Thymus (tissue), 11 donors: ENCODE data around the gene MRPL39. TPM values are rescaled to one million over a fixed set of nuclear protein-coding genes. Genes with fewer than 3 reads are reported as not detected.
A peak's percentile ranks its signal among the peaks of the same experiment; 100 is the strongest.

Experiments used
- DNase-seq, 9 donors: peaks; one replicate each; pipeline ENCODE4 v3.0.0-alpha.2; 2013; ENCODE audit warnings: low spot score in 9 of 9, low read depth in 6 of 9, missing footprints in 1 of 9
- H3K27ac ChIP-seq, 2 donors: one replicate each; pipeline ENCODE4 v1.5.1; 2013; ENCODE audit warnings: control low read depth in 1 of 2, low read depth in 1 of 2, low read length in 1 of 2, mild to moderate bottlenecking in 1 of 2, moderate library complexity in 1 of 2
- H3K27me3 ChIP-seq, 2 donors: one replicate each; pipeline ENCODE4 v1.5.1; 2013; ENCODE audit warnings: low read length in 1 of 2; ENCODE audit not compliant: control insufficient read depth in 2 of 2, insufficient read depth in 1 of 2
- H3K36me3 ChIP-seq, 2 donors: one replicate each; pipeline ENCODE4 v1.5.1; 2013; ENCODE audit warnings: low read length in 1 of 2, mild to moderate bottlenecking in 1 of 2, moderate library complexity in 1 of 2; ENCODE audit not compliant: control insufficient read depth in 2 of 2, insufficient read depth in 2 of 2
- H3K4me1 ChIP-seq, 2 donors: one replicate each; pipeline ENCODE4 v1.5.1; 2013; ENCODE audit warnings: low read length in 2 of 2; ENCODE audit not compliant: control insufficient read depth in 2 of 2, insufficient read depth in 2 of 2
- H3K4me3 ChIP-seq, 2 donors: one replicate each; pipeline ENCODE4 v1.5.1; 2013; ENCODE audit warnings: low read length in 2 of 2, control low read depth in 1 of 2, mild to moderate bottlenecking in 1 of 2
- H3K9me3 ChIP-seq, 2 donors: one replicate each; pipeline ENCODE4 v1.5.1; 2013; ENCODE audit warnings: low read length in 1 of 2, mild to moderate bottlenecking in 1 of 2; ENCODE audit not compliant: control insufficient read depth in 2 of 2, insufficient read depth in 1 of 2
- WGBS: extraction: QIAGEN DNeasy Blood & Tissue Kit; methylation state at CpG from one replicate; pipeline ENCODE4 v1.1.7; 2013; 5-methylcytosine and 5-hydroxymethylcytosine counted together
- polyA plus RNA-seq: library from polyadenylated mRNA; stranded (reverse); fragments of 200-250 nt; gene quantifications from one replicate; pipeline ENCODE4 v1.2.3, GENCODE V29; 2013
- total RNA-seq: library from RNA; stranded (reverse); fragments of 120-200 nt; gene quantifications from one replicate; pipeline ENCODE4 v1.2.4, GENCODE V29; 2013
- donor health status: healthy.

MRPL39 gene
- total and polyA plus RNA-seq, 2 donors = 30.9 to 46.2 TPM

DNA sequence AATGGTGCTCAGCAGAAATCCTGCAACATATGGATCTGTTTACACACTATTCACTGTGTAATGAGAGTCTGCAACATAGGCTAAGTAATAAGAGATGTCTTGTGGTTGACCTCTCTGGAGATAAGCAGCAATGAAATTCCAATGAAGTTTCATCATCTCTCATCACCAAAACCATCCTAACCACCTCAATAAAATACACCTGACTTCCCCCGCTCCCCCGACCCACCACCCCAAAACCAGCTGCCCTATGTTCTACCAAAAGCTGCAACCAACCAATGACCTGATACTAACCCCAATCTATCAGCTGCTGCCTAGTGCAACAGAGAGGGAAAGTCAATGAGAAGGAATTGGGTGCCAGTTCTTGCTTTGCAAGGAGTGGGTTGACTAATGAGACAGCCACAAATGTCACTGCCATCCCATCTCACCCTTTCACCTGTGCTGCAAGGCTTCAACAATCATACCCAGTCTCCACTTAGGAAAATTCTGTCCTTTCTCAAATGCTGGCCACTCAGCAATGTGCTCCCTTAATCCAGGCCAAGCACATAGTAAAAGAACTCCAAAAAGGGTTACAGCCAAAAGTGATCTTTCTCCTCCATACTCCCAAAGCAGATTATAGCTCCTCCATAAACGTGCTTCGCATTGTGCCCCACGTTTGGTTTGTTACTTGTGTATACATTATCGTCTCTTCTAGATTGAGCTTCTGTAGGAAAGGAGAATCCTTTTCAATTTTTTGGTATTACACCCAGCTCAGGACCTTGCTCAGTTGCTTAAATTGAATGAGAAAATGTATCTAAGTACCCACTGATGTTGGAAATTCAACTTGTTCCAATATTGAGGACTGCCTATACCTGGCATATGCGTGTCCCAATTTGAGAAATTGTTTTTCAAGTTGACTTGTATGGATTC lies 29.0 kb downstream of the MRPL39 start:
- Histone ChIP-seq H3K27me3 (no peaks in the 10 kb centered on the region), H3K36me3 (peaks cover 0 to 6% of the 10 kb centered on the region in 2 donors), H3K27ac (no peak overlapping the region), H3K4me1 (peaks cover 4 to 9% of the 10 kb centered on the region in 2 donors), H3K4me3 (no peak overlapping the region), H3K9me3 (no peaks in the 10 kb centered on the region)
- DNase-seq = no peak
- WGBS = 91% methylated on average over 7 of the region's 7 CpGs

DNA sequence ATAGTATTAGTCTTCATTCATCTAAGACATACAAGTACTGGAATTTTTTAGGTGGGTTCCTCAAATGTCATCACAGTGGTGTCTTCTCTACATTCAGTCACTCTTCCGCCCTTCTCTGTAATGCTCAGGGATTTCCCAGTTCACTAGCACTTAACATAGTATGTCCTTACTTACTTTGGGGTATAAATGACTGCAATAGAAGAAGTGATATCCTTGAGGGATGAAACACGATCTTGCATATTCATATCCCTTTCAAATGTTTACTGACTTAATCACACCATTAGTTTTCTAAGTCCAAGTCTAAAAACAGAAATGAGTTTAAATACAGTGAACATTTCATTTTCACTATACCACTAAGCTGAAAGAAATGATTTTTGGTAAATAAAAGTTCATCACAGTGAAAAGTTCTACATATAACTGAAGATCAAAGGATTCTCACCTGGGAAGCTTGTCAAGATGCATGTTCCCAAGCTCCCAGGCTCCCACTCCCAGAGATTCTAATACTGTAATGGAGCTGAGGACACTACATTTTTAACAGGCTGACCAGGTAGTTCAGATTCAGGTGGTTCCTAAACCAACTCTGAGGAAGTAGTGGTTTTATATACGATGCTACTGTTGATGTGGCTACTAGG lies 29.7 kb downstream of the MRPL39 start:
- Histone ChIP-seq H3K4me3 (no peak overlapping the region), H3K27me3 (no peaks in the 10 kb centered on the region), H3K9me3 (no peaks in the 10 kb centered on the region), H3K36me3 (peaks cover 0 to 6% of the 10 kb centered on the region in 2 donors), H3K27ac (no peak overlapping the region), H3K4me1 (peaks cover 4 to 6% of the 10 kb centered on the region in 2 donors)
- DNase-seq = no peak
- WGBS = 70% methylated on average over 3 of the region's 3 CpGs

DNA sequence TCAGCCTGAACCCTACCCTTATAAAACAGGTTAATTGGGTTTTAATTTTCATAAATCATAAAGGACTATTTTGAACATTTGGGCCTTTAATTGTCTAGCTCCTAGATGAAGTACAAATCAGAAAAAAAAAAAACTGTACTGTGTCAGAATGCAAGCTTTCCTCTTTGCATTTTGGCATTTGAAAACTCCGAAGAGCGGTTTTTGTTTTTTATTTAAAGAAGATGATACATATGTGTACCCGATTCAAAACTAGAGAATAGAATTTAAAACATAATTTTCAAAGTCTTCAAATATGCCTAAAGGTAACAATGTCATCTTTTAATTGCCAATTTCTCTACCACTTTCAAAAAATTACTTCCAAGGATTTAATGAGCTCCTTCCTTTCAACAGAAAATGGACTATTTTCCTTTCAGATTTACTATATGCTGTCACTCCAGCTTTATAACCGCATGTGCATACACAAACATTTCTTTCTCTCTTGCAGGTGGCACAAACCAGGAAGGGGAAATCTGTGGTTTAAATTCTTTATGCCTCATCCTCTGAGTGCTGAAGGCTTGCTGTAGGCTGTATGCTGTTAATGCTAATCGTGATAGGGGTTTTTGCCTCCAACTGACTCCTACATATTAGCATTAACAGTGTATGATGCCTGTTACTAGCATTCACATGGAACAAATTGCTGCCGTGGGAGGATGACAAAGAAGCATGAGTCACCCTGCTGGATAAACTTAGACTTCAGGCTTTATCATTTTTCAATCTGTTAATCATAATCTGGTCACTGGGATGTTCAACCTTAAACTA lies 33.7 kb downstream of the MRPL39 start:
- Histone ChIP-seq H3K4me3 (peak overlapping the region in 1 of 2 donors; percentile 10), H3K36me3 (peaks cover 0 to 5% of the 10 kb centered on the region in 2 donors), H3K9me3 (no peaks in the 10 kb centered on the region), H3K4me1 (peaks cover 4 to 6% of the 10 kb centered on the region in 2 donors), H3K27ac (peak overlapping the region; percentile 66 to 75), H3K27me3 (no peaks in the 10 kb centered on the region)
- WGBS = 39% methylated on average over 6 of the region's 6 CpGs
- peak in 8 of 9 donors; percentile 18 to 85 (median 56) for DNase-seq

DNA sequence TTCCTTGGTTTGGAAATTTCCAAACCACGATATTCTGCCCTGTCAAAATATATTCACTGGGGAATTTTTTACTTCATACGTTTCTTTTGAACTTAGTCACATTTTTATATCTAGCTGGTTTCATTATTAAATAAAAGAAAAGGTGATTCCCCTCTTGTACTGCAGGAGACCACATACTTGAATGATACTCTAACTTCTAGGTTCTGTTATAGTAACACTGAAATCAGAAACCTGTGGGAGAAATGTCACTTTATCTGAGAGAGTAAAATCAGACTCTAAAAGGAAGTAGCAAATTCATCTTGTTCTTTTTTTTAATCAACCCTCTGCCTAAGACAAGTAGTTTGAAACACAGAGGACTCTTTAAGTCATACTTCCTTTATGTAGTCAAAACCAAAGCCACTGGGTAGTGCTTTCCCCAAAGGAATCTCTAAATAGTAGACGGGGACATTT lies 34.4 kb downstream of the MRPL39 start:
- 17% methylated on average over 3 of the region's 3 CpGs for WGBS
- Histone ChIP-seq H3K27me3 (no peaks in the 10 kb centered on the region), H3K27ac (peak overlapping the region; percentile 55 to 75), H3K4me1 (peaks cover 3 to 4% of the 10 kb centered on the region in 2 donors), H3K4me3 (no peak overlapping the region), H3K36me3 (peaks cover 0 to 4% of the 10 kb centered on the region in 2 donors), H3K9me3 (no peaks in the 10 kb centered on the region)
- DNase-seq = peak in 1 of 9 donors; percentile 53

DNA sequence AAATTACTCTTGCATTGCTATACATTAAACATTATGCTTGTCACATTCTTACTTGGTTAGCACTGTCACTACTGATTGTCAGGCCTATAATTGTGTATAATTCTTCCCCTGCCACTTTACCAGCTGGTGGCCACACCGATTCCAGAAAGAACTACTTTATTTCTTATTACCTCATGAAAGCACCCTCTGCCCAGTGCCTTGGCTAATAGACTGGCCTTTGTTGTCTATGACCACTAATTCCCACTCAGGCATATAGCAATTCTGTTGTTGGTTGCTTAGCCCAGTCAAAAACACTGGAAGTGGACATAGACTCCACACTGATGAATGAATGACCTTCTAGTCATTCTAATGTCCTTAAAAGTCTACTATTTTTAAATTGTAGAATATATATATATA lies 35.6 kb downstream of the MRPL39 start:
- peaks cover 3 to 4% of the 10 kb centered on the region in 2 donors for H3K4me1 ChIP-seq

DNA sequence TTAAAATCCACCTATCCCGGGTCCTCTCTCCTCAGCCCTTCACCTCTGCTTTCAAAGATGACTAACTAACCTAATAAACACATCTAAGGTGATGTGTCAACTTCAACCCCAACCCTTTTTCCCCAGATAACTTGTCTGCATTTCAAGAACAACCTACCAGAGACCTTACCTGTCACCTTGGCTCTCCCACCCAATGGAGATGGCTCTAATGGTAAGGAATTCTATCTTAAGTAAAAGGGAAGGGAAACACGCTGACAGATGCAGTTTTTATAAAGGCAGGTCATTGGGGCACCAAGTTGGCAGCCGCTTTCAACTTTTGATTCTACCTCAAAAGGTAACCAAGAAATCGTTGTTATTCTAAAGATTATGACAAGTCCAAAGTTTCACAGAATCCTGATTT lies 37.6 kb downstream of the MRPL39 start:
- no peak overlapping the region for H3K27ac ChIP-seq
- H3K27me3 ChIP-seq = no peaks in the 10 kb centered on the region
- H3K4me3 ChIP-seq = no peak overlapping the region
- no peaks in the 10 kb centered on the region for H3K9me3 ChIP-seq
- peaks cover 0 to 3% of the 10 kb centered on the region in 2 donors for H3K36me3 ChIP-seq
- no peak for DNase-seq
- WGBS = 98% methylated on average over 4 of the region's 4 CpGs
- peaks cover 3 to 4% of the 10 kb centered on the region in 2 donors for H3K4me1 ChIP-seq

More for the DNA sequence above, 35.6 kb downstream of the MRPL39 start:
- peaks cover 0 to 4% of the 10 kb centered on the region in 2 donors for H3K36me3 ChIP-seq
- H3K4me3 ChIP-seq = no peak overlapping the region
- no peaks in the 10 kb centered on the region for H3K9me3 ChIP-seq
- H3K27ac ChIP-seq = no peak overlapping the region
- WGBS = 96% methylated on average over 1 of the region's 1 CpG
- no peaks in the 10 kb centered on the region for H3K27me3 ChIP-seq
- no peak for DNase-seq

DNA sequence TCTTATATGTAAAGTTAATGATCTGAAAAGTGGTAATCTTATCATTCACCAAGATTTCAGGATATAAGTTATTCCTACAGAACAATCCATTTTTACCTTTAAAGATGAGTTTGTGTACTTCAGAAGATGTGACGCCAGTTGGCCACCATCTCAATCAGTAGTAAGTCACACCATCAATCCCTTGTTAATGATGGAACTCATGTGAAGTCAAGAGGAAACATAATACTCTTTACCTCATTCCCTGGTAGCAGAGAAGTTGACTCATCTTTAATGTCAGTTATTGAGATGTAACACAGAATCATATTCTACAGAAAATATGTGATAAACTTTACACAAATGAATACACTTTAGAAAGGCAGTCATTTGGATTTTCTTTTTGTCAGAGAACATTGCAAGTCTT lies 38.2 kb downstream of the MRPL39 start:
- Histone ChIP-seq H3K4me1 (peaks cover 3 to 4% of the 10 kb centered on the region in 2 donors), H3K27ac (no peak overlapping the region), H3K36me3 (peaks cover 0 to 3% of the 10 kb centered on the region in 2 donors), H3K4me3 (no peak overlapping the region), H3K9me3 (no peaks in the 10 kb centered on the region), H3K27me3 (no peaks in the 10 kb centered on the region)
- WGBS = 93% methylated on average over 1 of the region's 1 CpG
- DNase-seq = no peak

DNA sequence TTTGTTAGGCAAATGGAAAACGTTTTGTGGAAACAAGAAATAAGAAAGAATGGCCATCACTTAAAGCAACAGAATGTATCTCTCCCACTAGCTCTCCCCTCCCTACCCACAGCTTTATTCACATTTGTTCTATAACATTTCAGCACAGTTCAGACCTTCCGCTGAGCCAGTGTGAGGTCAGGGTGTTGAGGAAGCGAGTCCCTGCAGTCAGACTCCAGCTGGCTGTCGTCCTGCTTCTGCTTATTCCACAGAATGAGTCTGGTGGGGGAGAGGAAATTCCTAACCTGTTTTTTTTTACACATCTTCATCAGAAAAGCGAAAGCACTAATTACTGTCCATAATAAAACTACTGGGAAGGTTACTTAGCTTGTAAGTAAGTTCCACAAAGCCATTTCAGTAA lies 39.0 kb downstream of the MRPL39 start:
- H3K4me3 ChIP-seq = no peak overlapping the region
- H3K27ac ChIP-seq = no peak overlapping the region
- H3K9me3 ChIP-seq = no peaks in the 10 kb centered on the region
- H3K4me1 ChIP-seq = peaks cover 0 to 4% of the 10 kb centered on the region in 2 donors
- H3K27me3 ChIP-seq = no peaks in the 10 kb centered on the region
- peaks cover 0 to 3% of the 10 kb centered on the region in 2 donors for H3K36me3 ChIP-seq
- no peak for DNase-seq
- 70% methylated on average over 5 of the region's 5 CpGs for WGBS
